Bronchial epithelial cell (primary cell): Measurements from ENCODE around the gene YTHDC1. TPM values are rescaled to one million over a fixed set of nuclear protein-coding genes. Genes with fewer than 3 reads are reported as not detected.
"Not testable (repeated sequence)": the region's sequence is repeated elsewhere in the genome, so short reads cannot be mapped to it uniquely, and the experiment has no call there.

Experiments
- DNase-seq: peaks from one replicate; pipeline ENCODE4 v3.0.0-alpha.2; 2010; ENCODE audit warnings: low read depth
- FAIRE-seq: peaks from 2 replicates; lab custom pipeline; 2011; peaks lifted over from hg19 to GRCh38; lab: Jason Lieb, UNC
- H3K27me3 ChIP-seq: 2 replicates; pipeline ENCODE4 v1.5.1; 2011; ENCODE audit warnings: low read length; ENCODE audit not compliant: control insufficient read depth, insufficient read depth
- H3K36me3 ChIP-seq: 2 replicates; pipeline ENCODE4 v1.5.1; 2011; ENCODE audit warnings: low read length; ENCODE audit not compliant: control insufficient read depth, insufficient read depth
- H3K4me3 ChIP-seq: 2 replicates; pipeline ENCODE4 v1.5.1; 2011; ENCODE audit warnings: mild to moderate bottlenecking, low read depth, low read length, control low read depth
- total RNA-seq: library from RNA; depleted of rRNA; stranded (reverse); fragments of >200 nt; gene quantifications from 2 replicates; pipeline ENCODE4 v1.2.1, GENCODE V29; 2014
- TF ChIP-seq, protein P1 (sequence below): IDR thresholded peaks from 2 replicates; pipeline ENCODE4 v1.5.1; 2011; ENCODE audit warnings: mild to moderate bottlenecking, moderate library complexity, low read length, control low read depth, inconsistent platforms; ENCODE audit not compliant: insufficient read depth, severe bottlenecking

Gene YTHDC1
- total RNA-seq, 1 donor from 2014 or later: 44.5 TPM

DNA sequence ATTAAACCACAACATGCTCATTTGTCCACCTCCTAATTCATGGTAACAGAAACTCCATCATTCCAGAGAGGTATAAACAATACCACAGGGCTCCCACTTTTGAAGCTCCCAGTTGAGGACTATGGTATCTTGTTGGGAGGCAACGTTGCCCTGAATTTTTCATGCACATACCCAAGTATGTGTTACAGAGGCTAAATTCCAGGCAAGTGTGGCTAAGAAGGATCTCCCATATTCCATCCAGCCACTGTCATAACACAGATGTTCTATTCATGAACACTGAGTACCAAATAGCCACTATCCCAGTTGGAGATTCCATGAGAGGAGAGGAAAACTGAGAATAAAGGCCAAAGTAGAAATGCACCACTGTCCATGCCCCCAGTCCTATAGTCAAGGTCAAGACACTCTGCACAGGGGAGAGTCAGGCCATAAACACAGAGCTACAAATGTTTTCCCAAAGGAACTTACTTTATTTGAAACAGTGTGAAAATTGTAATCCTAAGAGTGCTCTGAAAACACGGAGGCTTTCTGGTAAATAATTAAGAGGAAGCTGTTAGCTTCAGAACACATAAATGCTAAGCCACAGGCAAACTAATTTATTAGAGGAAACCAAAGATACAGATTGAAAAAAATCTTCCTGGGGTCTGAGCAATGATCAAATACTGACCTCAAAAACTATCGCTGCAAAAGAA is 62.0 kb downstream of the YTHDC1 start:
- Histone ChIP-seq H3K4me3 (no peak overlapping the region), H3K27me3 (no peaks in the 10 kb centered on the region), H3K36me3 (no peaks in the 10 kb centered on the region)
- no peak for FAIRE-seq
- no peak for DNase-seq
- TF ChIP-seq, protein P1, sequence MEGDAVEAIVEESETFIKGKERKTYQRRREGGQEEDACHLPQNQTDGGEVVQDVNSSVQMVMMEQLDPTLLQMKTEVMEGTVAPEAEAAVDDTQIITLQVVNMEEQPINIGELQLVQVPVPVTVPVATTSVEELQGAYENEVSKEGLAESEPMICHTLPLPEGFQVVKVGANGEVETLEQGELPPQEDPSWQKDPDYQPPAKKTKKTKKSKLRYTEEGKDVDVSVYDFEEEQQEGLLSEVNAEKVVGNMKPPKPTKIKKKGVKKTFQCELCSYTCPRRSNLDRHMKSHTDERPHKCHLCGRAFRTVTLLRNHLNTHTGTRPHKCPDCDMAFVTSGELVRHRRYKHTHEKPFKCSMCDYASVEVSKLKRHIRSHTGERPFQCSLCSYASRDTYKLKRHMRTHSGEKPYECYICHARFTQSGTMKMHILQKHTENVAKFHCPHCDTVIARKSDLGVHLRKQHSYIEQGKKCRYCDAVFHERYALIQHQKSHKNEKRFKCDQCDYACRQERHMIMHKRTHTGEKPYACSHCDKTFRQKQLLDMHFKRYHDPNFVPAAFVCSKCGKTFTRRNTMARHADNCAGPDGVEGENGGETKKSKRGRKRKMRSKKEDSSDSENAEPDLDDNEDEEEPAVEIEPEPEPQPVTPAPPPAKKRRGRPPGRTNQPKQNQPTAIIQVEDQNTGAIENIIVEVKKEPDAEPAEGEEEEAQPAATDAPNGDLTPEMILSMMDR: no peak

DNA sequence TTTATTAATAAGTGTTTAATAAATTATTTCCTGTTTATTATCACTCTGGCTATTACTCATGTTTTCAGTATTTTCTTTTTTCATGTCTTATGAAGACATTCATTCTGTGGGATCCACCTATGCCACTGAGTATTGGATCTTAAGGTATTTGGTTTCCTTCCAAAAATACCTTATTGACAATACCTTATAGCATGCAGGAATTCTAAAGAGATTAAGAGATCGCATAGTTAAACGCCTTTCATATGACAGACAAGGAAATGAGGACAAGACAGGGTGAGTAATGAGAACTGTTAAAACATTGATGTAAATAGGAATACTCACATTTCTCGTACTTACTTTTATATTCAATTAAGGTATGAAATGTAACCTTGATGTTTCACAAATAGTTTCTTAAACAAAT is 66.2 kb downstream of the YTHDC1 start:
- FAIRE-seq (no peak), DNase-seq (peak; percentile 66)
- Histone ChIP-seq H3K27me3 (no peaks in the 10 kb centered on the region), H3K36me3 (no peaks in the 10 kb centered on the region), H3K4me3 (no peak overlapping the region)
- TF ChIP-seq, protein P1: no peak

DNA sequence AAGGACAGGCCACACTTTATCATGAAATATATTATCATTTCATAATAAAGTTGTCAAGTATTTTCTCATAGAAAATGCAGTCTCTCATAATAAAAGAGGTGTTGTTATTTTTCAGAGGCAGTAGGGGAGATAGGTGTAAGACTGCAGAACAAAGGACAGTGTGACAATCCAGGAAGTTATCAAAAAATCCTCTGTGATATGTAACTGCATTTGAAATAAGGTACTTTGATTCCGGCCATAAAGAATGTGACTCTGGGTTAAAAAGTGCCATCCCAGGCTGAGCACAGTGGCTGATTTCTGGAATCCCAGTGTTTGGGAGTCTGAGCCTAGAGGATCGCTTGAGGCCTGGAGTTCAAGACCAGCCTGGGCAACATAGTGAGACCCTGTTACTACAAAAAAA is 66.8 kb downstream of the YTHDC1 start:
- no peak for DNase-seq
- FAIRE-seq: no peak
- Histone ChIP-seq H3K27me3 (no peaks in the 10 kb centered on the region), H3K36me3 (no peaks in the 10 kb centered on the region), H3K4me3 (no peak overlapping the region)
- TF ChIP-seq, protein P1: no peak

DNA sequence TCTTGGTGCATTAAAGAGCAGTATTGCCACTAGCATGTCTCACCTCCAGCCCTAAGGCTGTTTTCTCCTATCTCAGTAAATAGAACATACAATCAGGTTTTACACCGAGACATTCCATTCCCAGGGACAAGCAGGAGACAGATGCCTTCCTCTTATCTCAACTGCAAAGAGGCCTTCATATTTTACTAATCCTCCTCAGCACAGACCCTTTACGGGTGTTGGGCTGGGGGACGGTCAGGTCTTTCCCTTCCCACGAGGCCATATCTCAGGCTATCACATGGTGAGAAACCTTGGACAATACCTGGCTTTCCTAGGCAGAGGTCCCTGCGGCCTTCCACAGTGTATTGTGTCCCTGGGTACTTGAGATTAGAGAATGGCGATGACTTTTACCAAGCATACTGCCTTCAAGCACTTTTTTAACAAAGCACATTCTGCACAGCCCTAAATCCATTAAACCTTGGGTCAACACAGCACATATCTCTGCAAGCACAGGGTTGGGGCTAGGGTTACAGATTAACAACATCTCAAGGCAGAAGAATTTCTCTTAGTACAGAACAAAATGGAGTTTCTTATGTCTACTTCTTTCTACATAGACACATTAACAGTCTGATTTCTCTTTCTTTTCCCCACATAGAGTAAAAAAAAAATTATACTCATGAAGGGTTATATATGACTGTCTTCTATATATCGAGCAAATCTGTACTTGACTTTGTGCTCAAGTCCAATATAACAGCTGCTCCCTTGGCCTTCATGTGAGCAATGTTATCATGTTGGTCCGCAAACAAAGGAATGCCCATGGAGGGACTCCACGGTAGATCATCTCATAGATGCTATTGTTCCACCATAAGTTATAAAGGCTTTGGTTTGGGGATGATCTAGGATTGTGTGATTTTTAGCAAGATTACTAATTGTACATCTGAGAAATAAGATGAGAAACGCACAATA is 67.8 kb downstream of the YTHDC1 start:
- not testable (repeated sequence) for FAIRE-seq, DNase-seq, H3K4me3 ChIP-seq, H3K36me3 ChIP-seq, H3K27me3 ChIP-seq

DNA sequence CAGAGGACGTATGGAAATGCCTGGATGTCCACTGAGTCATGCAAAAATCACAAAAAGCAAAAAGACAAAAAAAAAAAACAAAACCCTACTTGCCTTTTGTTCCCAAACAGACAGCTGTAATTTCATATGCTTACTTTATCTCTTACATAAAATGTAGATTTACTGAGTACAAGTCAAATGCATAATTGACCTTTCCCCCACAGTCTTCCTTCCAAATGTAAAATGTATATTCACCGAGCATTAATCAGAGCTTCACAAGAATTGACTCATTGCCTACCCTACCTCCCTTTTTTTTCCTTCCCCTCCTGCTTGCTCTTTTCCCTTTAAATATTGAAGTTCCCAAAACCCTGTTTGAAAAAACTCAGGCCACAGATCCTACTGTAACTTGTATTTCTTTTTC is 71.9 kb downstream of the YTHDC1 start:
- FAIRE-seq: no peak
- TF ChIP-seq, protein P1: no peak

DNA sequence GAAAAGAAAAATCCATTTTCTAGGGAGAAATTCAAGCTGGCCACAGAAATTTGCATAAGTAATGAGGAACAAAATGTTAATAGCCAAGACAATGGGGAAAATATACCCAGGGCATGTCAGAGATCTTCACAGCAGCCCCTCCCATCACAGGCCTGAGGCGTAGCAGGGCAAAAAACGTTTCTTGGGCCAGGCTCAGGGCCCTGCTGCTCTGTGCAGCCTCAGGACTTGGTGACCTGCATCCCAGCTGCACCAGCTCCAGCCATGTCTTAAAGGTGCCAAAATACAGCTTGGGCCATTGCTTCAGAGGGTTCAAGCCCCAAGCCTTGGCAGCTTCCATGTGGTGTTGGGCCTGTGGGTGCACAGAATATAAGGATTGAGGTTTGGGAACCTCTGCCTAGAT is 72.3 kb downstream of the YTHDC1 start:
- H3K36me3 ChIP-seq: no peaks in the 10 kb centered on the region
- no peak for FAIRE-seq
- H3K4me3 ChIP-seq: no peak overlapping the region
- DNase-seq: no peak
- TF ChIP-seq, protein P1: no peak
- H3K27me3 ChIP-seq: no peaks in the 10 kb centered on the region

More for the DNA sequence above, 71.9 kb downstream of the YTHDC1 start:
- Histone ChIP-seq H3K27me3 (no peaks in the 10 kb centered on the region), H3K4me3 (no peak overlapping the region), H3K36me3 (no peaks in the 10 kb centered on the region)
- peak; percentile 15 for DNase-seq
